Measurements from ENCODE around the gene INPP5A.

INPP5A gene

DNA sequence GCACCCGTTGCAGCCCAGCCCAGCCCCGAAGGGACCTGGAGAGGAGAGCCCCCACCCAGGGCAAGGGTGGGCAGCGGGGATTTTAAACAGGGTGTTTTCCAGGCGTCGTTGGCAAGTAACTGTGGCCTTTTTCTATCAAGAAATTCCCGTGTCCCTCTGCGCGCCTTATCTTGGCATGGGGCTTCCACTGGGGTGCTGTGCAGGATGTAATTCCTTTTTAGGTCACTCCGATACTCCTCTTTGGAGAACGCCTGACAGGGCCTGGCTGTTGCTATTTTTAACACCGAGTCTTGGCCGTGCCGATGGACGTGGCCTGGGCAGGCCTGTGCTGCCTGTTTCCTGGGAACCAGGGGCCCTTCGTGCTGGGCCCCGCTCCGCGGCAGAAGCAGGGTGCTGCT lies 93.8 kb downstream of the INPP5A start:
- no peak for DNase-seq (ENCODE audit: low read depth in 1 of 2, low spot score in 1 of 2)
- no peak for TF ChIP-seq SPI1 (IDR thresholded peaks at IDR 0.05; ENCODE audit: borderline replicate concordance, low read depth)
- no peak for TF ChIP-seq GABPA (IDR thresholded peaks at IDR 0.05; ENCODE audit: low read depth)
- Histone ChIP-seq H3K4me3 (replicated peaks; ENCODE audit: insufficient read depth, low read length) (no peak overlapping the region), H3K27me3 (ENCODE audit: insufficient read depth, poor library complexity, severe bottlenecking) (no peaks in the 10 kb centered on the region), H3K27ac (replicated peaks) (no peak overlapping the region)

DNA sequence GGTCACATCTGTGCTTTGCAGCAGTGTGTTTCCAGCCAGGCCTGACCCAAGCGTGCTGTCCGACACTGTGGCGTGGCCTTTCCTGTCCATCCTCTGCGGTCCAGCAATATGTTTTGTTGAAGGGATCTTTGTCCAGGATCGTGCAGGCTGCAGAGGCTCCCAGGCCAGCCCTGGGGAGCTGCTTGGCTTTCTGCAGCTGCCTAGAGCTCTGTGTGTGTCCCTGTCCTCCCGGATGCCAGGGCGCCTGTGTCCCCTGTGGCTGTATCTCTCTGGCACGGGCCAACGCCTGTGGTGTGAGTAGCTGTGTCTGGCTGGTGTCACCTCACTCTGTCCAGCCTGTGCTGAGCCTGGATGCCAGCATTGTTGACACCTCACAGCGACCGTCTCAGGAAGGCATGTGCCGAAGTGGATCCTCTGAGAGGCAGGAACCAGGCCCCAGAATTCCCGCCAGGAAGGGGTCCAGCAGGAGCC lies 94.5 kb downstream of the INPP5A start:
- TF ChIP-seq GABPA (IDR thresholded peaks at IDR 0.05; ENCODE audit: low read depth) (no peak), SPI1 (IDR thresholded peaks at IDR 0.05; ENCODE audit: borderline replicate concordance, low read depth) (no peak), POLR2AphosphoS5 (IDR thresholded peaks at IDR 0.05; ENCODE audit: low read depth) (no peak)
- TF ChIP-seq, protein P1, sequence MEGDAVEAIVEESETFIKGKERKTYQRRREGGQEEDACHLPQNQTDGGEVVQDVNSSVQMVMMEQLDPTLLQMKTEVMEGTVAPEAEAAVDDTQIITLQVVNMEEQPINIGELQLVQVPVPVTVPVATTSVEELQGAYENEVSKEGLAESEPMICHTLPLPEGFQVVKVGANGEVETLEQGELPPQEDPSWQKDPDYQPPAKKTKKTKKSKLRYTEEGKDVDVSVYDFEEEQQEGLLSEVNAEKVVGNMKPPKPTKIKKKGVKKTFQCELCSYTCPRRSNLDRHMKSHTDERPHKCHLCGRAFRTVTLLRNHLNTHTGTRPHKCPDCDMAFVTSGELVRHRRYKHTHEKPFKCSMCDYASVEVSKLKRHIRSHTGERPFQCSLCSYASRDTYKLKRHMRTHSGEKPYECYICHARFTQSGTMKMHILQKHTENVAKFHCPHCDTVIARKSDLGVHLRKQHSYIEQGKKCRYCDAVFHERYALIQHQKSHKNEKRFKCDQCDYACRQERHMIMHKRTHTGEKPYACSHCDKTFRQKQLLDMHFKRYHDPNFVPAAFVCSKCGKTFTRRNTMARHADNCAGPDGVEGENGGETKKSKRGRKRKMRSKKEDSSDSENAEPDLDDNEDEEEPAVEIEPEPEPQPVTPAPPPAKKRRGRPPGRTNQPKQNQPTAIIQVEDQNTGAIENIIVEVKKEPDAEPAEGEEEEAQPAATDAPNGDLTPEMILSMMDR (IDR thresholded peaks at IDR 0.05; ENCODE audit: insufficient read depth, low read length): no peak
- TF ChIP-seq, protein P2, sequence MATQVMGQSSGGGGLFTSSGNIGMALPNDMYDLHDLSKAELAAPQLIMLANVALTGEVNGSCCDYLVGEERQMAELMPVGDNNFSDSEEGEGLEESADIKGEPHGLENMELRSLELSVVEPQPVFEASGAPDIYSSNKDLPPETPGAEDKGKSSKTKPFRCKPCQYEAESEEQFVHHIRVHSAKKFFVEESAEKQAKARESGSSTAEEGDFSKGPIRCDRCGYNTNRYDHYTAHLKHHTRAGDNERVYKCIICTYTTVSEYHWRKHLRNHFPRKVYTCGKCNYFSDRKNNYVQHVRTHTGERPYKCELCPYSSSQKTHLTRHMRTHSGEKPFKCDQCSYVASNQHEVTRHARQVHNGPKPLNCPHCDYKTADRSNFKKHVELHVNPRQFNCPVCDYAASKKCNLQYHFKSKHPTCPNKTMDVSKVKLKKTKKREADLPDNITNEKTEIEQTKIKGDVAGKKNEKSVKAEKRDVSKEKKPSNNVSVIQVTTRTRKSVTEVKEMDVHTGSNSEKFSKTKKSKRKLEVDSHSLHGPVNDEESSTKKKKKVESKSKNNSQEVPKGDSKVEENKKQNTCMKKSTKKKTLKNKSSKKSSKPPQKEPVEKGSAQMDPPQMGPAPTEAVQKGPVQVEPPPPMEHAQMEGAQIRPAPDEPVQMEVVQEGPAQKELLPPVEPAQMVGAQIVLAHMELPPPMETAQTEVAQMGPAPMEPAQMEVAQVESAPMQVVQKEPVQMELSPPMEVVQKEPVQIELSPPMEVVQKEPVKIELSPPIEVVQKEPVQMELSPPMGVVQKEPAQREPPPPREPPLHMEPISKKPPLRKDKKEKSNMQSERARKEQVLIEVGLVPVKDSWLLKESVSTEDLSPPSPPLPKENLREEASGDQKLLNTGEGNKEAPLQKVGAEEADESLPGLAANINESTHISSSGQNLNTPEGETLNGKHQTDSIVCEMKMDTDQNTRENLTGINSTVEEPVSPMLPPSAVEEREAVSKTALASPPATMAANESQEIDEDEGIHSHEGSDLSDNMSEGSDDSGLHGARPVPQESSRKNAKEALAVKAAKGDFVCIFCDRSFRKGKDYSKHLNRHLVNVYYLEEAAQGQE (IDR thresholded peaks at IDR 0.05; ENCODE audit: insufficient replicate concordance, low read depth): no peak
- DNase-seq (ENCODE audit: low read depth in 1 of 2, low spot score in 1 of 2): no peak
- Histone ChIP-seq H3K27ac (replicated peaks) (no peak overlapping the region), H3K4me3 (replicated peaks; ENCODE audit: insufficient read depth, low read length) (no peak overlapping the region), H3K27me3 (ENCODE audit: insufficient read depth, poor library complexity, severe bottlenecking) (no peaks in the 10 kb centered on the region)

DNA sequence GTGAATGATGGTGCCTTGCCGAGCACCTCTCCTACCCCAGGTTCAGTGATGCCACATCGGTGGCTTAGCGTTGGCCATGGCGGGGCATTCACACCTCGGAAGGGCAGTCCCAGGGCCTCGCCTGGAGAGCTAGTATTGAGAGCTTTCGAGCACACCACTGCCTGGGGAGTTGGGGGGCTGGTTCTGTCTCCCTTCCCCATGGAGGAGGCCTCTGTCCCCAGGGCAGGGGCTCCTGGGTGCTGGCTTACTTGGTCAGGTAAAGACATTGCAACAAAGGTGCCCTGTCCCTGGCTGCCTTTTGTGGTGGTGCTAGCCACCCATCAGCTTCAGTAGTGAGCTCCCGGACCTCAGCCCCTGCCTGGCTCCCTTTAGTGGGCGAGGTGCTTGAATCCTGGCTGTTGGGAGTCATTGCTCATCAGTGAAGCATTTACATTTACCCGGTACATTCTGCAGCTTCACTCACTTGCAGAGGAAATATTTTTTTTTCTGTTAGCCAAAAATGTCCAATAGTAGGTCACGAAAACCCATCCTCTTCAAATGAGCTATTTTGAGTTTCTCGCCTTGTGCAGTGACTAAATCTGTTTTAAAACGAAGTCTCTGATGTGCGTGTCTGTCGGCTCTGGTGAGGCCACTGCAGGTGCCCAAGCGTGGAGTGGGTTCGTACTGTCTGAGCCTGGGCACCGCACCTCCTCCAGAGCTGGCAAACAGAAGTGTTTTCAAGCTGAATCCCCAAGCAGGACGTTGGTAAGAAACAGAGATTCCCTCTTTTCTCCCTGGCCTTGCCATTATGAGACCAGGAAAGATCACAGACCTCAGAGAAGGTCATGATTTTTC lies 95.5 kb downstream of the INPP5A start:
- no peaks in the 10 kb centered on the region for H3K27me3 ChIP-seq (ENCODE audit: insufficient read depth, poor library complexity, severe bottlenecking)
- TF ChIP-seq SPI1 (IDR thresholded peaks at IDR 0.05; ENCODE audit: borderline replicate concordance, low read depth): no peak
- TF ChIP-seq, protein P2 (IDR thresholded peaks at IDR 0.05; ENCODE audit: insufficient replicate concordance, low read depth): no peak
- TF ChIP-seq POLR2AphosphoS5 (IDR thresholded peaks at IDR 0.05; ENCODE audit: low read depth): no peak
- TF ChIP-seq GABPA (IDR thresholded peaks at IDR 0.05; ENCODE audit: low read depth): no peak
- TF ChIP-seq, protein P1 (IDR thresholded peaks at IDR 0.05; ENCODE audit: insufficient read depth, low read length): no peak
- H3K4me3 ChIP-seq (replicated peaks; ENCODE audit: insufficient read depth, low read length): no peak overlapping the region
- no peak for DNase-seq (ENCODE audit: low read depth in 1 of 2, low spot score in 1 of 2)
- H3K27ac ChIP-seq (replicated peaks): no peak overlapping the region

DNA sequence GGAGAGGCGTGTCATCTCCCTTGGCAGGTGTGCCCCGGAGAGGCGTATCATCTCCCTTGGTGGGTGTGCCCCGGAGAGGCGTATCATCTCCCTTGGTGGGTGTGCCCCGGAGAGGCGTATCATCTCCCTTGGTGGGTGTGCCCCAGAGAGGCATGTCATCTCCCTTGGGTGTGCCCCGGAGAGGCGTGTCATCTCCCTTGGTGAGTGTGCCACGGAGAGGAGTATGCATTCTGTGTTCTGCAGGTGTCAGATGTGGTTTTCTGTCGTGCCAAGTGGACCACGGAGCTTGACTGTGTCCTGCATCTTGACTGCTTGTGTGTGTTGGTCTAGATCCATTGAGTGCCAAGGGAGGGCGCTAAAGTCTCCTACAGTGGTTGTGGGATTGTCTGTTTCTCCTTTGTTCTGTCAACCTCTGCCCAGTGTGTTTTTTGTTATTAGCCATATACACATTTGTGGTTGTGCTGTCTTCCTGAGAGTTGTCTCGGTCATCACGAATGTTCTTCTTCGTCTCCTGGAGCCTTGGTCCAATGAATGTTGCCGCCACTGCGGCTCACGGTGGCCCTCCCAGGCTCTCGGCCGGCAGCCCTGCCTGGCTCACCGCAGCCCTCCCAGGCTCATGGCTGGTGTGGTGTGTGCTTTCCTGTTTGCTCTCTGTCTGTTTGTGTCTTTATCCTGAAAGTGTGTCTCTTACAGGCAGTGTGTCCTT lies 96.8 kb downstream of the INPP5A start:
- DNase-seq (ENCODE audit: low read depth in 1 of 2, low spot score in 1 of 2): no peak
- Histone ChIP-seq H3K27me3 (ENCODE audit: insufficient read depth, poor library complexity, severe bottlenecking) (no peaks in the 10 kb centered on the region), H3K4me3 (replicated peaks; ENCODE audit: insufficient read depth, low read length) (no peak overlapping the region), H3K27ac (replicated peaks) (no peak overlapping the region)
- TF ChIP-seq, protein P1 (IDR thresholded peaks at IDR 0.05; ENCODE audit: insufficient read depth, low read length): no peak
- no peak for TF ChIP-seq GABPA (IDR thresholded peaks at IDR 0.05; ENCODE audit: low read depth)
- TF ChIP-seq, protein P2 (IDR thresholded peaks at IDR 0.05; ENCODE audit: insufficient replicate concordance, low read depth): no peak
- TF ChIP-seq POLR2AphosphoS5 (IDR thresholded peaks at IDR 0.05; ENCODE audit: low read depth): no peak
- no peak for TF ChIP-seq SPI1 (IDR thresholded peaks at IDR 0.05; ENCODE audit: borderline replicate concordance, low read depth)
